ENCODE results near the gene OST4.

OST4 gene

DNA sequence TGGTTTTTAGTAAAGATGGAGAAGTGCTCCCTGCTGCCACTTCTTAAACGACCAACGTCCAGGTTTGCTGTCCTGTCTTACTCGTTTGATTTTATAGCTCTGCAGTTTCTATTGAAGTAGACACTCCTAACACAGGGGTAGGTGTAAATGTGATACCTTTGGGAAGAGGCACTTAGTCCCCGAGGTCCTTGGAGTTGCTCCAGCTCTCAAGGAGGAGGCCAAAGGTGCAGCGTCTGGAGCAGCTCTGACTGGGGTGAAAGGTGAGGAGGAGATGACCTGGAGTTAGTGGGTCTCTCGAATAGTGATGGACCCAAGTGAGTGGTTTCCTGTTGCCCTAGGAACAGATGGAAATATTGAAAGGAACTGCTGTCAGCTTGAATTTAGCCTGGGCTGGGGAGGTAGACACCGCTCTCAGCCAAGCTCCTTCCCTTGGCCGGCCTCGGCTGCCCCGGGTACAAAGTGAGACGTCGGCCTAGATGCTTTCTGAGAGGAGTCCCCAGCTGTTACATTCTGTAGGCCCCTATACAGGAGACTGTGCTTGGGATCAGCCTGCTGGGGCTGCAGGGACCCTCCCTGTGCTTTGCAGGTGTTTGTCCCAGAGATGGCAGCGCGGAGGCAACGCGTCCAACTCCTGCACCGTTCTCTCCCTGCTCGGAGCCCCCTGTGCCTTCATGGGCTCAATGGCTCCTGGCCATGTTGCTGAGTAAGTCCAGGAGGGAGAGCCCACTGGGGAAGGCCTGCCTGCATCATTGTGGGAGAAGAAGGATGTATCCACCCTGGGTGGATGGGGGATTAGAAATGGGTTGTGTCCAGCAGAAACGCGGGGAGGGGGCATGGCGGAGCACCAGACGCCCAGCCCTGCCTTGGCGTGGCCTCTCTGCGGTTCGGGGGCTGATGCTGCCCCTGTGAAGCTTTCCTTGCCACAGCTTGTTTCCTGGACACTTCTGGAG, 20.6 kb upstream of the OST4 start:
- no peak for TF ChIP-seq CTCF (IDR thresholded peaks at IDR 0.05; ENCODE audit: low read depth, low read length)
- H3K4me3 ChIP-seq (replicated peaks in 1 of 2; ENCODE audit: low read depth in 2 of 2, low read length in 2 of 2) = no peak overlapping the region
- DNase-seq (ENCODE audit: low read depth in 2 of 2) = no peak

DNA sequence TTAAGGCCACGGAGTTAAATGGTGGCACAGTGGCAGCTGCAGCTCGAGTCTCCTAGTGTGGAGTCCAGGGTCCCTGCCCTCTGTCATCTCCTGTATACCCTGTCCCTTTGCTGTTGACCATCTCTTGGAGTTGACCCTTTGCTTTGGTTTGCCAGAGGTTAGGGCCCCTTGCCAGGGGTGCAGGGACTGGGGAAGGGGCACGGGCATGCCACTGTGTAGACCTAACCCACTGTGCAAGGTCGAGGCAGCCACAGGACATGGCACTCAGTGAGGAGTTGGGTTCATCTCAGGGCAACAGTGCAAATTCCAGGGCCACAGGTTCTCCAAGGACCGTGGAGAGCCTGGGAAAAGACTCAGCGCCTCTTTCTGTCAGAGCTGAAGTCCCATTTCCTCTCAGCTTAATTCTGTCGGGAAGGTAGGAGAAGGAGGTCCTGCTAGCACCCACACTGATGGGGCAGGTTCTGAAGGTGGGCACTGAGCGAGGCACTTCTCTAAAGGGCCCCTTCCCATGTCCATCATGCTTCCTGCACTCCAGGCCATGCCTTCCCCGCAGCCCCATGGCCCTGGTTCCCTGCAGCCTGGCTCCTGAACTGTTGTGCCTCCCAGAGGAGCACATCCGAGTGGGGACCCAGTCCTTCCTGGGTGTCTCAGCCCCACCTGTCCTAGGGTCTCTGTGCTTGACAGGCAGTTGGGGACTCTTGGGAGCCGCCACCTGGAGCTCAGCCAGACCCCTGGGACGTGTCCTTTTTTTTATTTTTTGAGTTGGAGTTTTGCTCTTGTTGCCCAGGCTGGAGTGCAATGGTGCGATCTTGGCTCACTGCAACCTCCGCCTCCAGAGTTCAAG, 17.9 kb upstream of the OST4 start:
- H3K4me3 ChIP-seq (replicated peaks in 1 of 2; ENCODE audit: low read depth in 2 of 2, low read length in 2 of 2) = no peak overlapping the region
- DNase-seq (ENCODE audit: low read depth in 2 of 2) = no peak
- TF ChIP-seq CTCF (IDR thresholded peaks at IDR 0.05; ENCODE audit: low read depth, low read length) = no peak

DNA sequence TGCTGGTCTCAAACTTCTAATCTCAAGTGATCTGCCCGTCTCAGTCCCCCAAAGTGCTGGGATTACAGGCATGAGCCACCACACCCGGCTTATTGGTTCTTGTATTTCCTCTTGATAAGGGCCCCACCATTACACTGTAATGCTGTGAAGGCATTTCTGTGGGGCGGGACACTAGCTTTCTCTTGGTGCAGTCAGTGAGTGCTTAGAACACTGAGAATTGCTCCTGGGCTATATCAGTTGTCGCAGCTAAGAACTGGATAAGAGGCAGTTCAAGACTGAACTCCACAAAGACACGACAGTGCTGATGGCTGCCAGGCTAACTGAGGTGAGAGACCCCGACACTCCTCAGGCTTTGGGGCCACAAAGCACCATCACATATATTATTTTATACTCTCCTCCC, 17.2 kb upstream of the OST4 start:
- no peak overlapping the region for H3K4me3 ChIP-seq (replicated peaks in 1 of 2; ENCODE audit: low read depth in 2 of 2, low read length in 2 of 2)
- TF ChIP-seq CTCF (IDR thresholded peaks at IDR 0.05; ENCODE audit: low read depth, low read length) = no peak
- no peak for DNase-seq (ENCODE audit: low read depth in 2 of 2)

DNA sequence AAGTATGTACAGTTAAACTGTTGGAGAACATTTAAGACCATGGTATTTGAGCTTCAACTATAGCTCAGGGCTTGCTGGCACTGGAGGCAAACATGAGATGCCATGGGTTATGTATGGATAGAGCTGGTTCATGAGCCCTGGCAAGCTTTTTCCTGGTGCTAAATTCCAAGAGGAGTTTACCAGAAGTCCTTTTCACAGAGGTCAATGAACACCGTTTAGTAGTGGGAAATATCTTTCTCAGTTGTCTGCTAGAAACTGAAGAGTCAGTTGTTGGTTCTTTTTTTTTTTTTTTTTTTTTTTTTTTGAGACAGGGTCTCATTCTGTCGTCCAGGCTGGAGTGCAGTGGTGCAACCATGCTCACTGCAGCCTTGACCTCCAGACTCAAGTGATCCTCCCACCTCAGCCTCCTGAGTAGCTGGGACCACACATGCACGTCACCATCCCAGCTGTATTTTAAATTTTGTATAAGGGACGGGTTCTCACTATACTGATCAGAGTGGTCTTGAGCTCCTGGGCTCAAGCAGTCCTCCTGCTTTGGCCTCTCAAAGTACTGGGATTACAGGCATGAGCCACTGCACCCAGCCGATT, 16.5 kb upstream of the OST4 start:
- no peak for DNase-seq (ENCODE audit: low read depth in 2 of 2)
- TF ChIP-seq CTCF (IDR thresholded peaks at IDR 0.05; ENCODE audit: low read depth, low read length) = no peak
- H3K4me3 ChIP-seq (replicated peaks in 1 of 2; ENCODE audit: low read depth in 2 of 2, low read length in 2 of 2) = no peak overlapping the region

GRCh38 chr2:27086724-27087593, 15.5 kb upstream of the OST4 start, which contains the start of gene KHK:
Gene KHK (plus strand): TSS chr2:27086772. CDS start chr2:27087260, 488 bp downstream.
- no peak for TF ChIP-seq CTCF (IDR thresholded peaks at IDR 0.05; ENCODE audit: low read depth, low read length)
- peak in 1 of 2 donors; percentile 20 for DNase-seq (ENCODE audit: low read depth in 2 of 2)
- peak within 1 kb of the TSS; percentile 38 to 54 for H3K4me3 ChIP-seq (replicated peaks in 1 of 2; ENCODE audit: low read depth in 2 of 2, low read length in 2 of 2)

Measured in cardiac fibroblast (primary cell).